Measurements from ENCODE around the gene SKI.

DNA sequence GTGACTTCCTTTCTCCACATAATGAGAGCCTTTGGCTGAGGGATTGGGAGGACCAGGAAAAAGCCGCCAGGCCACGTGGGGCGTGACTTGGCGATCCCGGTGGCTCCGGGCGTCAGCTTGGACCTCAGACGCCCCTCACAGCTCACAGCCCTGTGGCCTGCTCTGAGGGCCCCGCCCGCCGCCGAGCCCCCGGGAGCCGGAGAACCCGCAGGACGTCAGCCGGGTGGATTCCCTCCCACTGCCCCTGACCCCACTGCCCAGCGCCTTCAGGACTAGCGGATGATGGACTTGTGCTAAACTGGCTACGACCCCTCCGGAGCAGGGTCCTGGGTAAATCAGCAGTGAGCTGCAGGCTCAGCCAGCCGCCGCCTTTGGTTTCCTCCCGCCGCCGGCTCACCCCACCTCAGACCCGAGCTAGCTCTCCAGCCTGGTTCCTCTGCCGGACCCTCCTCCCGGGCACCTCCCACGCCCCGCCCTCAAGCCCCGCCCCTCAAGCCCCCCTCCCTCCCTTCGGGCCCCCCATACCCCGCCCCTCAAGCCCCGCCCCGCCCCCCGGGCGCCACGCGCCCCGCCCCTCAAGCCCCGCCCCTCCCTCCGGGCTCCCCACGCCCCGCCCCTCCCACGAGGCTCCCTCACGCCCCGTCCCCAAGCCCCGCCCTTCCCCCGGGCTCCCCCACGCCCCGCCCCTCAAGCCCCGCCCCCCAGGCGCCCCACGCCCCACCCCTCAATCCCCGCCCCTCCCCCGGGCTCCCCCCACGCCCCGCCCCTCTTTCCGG is 23.5 kb upstream of the SKI start:
- no peak for TF ChIP-seq GTF2F1 (IDR thresholded peaks at IDR 0.05; ENCODE audit: borderline replicate concordance, low read depth, low read length)
- TF ChIP-seq CHD2 (IDR thresholded peaks at IDR 0.05; ENCODE audit: low read length) = no peak
- TF ChIP-seq, protein P1, sequence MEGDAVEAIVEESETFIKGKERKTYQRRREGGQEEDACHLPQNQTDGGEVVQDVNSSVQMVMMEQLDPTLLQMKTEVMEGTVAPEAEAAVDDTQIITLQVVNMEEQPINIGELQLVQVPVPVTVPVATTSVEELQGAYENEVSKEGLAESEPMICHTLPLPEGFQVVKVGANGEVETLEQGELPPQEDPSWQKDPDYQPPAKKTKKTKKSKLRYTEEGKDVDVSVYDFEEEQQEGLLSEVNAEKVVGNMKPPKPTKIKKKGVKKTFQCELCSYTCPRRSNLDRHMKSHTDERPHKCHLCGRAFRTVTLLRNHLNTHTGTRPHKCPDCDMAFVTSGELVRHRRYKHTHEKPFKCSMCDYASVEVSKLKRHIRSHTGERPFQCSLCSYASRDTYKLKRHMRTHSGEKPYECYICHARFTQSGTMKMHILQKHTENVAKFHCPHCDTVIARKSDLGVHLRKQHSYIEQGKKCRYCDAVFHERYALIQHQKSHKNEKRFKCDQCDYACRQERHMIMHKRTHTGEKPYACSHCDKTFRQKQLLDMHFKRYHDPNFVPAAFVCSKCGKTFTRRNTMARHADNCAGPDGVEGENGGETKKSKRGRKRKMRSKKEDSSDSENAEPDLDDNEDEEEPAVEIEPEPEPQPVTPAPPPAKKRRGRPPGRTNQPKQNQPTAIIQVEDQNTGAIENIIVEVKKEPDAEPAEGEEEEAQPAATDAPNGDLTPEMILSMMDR (IDR thresholded peaks at IDR 0.05; ENCODE audit: control extremely low read depth in 1 of 3, insufficient read depth in 1 of 3, low read depth in 1 of 3, low read length in 3 of 3) = no peak
- TF ChIP-seq, protein P2, sequence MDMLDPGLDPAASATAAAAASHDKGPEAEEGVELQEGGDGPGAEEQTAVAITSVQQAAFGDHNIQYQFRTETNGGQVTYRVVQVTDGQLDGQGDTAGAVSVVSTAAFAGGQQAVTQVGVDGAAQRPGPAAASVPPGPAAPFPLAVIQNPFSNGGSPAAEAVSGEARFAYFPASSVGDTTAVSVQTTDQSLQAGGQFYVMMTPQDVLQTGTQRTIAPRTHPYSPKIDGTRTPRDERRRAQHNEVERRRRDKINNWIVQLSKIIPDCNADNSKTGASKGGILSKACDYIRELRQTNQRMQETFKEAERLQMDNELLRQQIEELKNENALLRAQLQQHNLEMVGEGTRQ (IDR thresholded peaks at IDR 0.05; ENCODE audit: low read length) = no peak
- no peak for TF ChIP-seq SIN3A (conservative IDR thresholded peaks at IDR 0.05 in 1 of 2, IDR thresholded peaks at IDR 0.05 in 1 of 2; ENCODE audit: low read depth in 1 of 2, low read length in 2 of 2)
- peak; percentile 36; the same call in 1 of the 2 replicates for TF ChIP-seq POLR2AphosphoS5 (IDR thresholded peaks at IDR 0.05; ENCODE audit: low read depth, low read length)
- TF ChIP-seq POLR2A (IDR thresholded peaks at IDR 0.05; ENCODE audit: control extremely low read depth in 1 of 2, low read depth in 2 of 2, low read length in 2 of 2) = peak in 1 of 2 experiments; percentile 59; a peak in 2 of 3 replicates
- no peak for TF ChIP-seq EZH2 (IDR thresholded peaks at IDR 0.05; ENCODE audit: low read depth, low read length, severe bottlenecking)
- TF ChIP-seq, protein P3, sequence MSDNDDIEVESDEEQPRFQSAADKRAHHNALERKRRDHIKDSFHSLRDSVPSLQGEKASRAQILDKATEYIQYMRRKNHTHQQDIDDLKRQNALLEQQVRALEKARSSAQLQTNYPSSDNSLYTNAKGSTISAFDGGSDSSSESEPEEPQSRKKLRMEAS (IDR thresholded peaks at IDR 0.05) = peak; percentile 36; the same call in 1 of the 2 replicates
- no peak for TF ChIP-seq RAD21 (IDR thresholded peaks at IDR 0.05 in 1 of 2, conservative IDR thresholded peaks at IDR 0.05 in 1 of 2; ENCODE audit: low read depth in 2 of 2, low read length in 2 of 2)
- no peak for TF ChIP-seq BACH1 (IDR thresholded peaks at IDR 0.05; ENCODE audit: low read length)
- 0 out of 2 replicates have a peak, but pooled peaks have one; percentile 47 for TF ChIP-seq TAF1 (IDR thresholded peaks at IDR 0.05; ENCODE audit: low read depth, low read length)
- no peak for TF ChIP-seq SRF (IDR thresholded peaks at IDR 0.05; ENCODE audit: low read depth, low read length)

Data from H1 (cell line).